ENCODE results near the gene XNDC1N. TPM values are rescaled to one million over a fixed set of nuclear protein-coding genes. Genes with fewer than 3 reads are reported as not detected.
A peak's percentile ranks its signal among the peaks of the same experiment; 100 is the strongest.

Gene XNDC1N
- total and polyA plus RNA-seq, 2 of the 13 experiments (the other 11 are each of a cell fraction or from before 2014, with no cell fraction given): 3.4 to 7.5 TPM

GRCh38 chr11:71928737-71929443 is 496 bp upstream of the XNDC1N start, which contains the start of gene RNF121 (continued):
- TF ChIP-seq GPBP1L1 (CRISPR knock-in tag; IDR thresholded peaks at IDR 0.05) (no peak), SMARCE1 (IDR thresholded peaks at IDR 0.05; ENCODE audit: borderline replicate concordance) (no peak), ZBTB38 (CRISPR knock-in tag; IDR thresholded peaks at IDR 0.05) (0 out of 2 replicates have a peak, but pooled peaks have one; percentile 25), ZBTB2 (CRISPR knock-in tag; IDR thresholded peaks at IDR 0.05; ENCODE audit: low read depth) (no peak), PHB2 (IDR thresholded peaks at IDR 0.05; ENCODE audit: partially characterized antibody) (no peak), ZNF138 (CRISPR knock-in tag; IDR thresholded peaks at IDR 0.05; ENCODE audit: low read depth) (no peak), PRPF4 (IDR thresholded peaks at IDR 0.05; ENCODE audit: low read depth, low read length, poor library complexity, severe bottlenecking) (no peak), EP300 (IDR thresholded peaks at IDR 0.05; ENCODE audit: low read depth in 2 of 2, low read length in 2 of 2) (no peak), EP300 (CRISPR knock-in tag; IDR thresholded peaks at IDR 0.05; ENCODE audit: borderline replicate concordance) (no peak), KDM6A (CRISPR knock-in tag; IDR thresholded peaks at IDR 0.05; ENCODE audit: low read depth) (no peak), ZNF225 (CRISPR knock-in tag; IDR thresholded peaks at IDR 0.05) (no peak)
- TF ChIP-seq, protein P1, sequence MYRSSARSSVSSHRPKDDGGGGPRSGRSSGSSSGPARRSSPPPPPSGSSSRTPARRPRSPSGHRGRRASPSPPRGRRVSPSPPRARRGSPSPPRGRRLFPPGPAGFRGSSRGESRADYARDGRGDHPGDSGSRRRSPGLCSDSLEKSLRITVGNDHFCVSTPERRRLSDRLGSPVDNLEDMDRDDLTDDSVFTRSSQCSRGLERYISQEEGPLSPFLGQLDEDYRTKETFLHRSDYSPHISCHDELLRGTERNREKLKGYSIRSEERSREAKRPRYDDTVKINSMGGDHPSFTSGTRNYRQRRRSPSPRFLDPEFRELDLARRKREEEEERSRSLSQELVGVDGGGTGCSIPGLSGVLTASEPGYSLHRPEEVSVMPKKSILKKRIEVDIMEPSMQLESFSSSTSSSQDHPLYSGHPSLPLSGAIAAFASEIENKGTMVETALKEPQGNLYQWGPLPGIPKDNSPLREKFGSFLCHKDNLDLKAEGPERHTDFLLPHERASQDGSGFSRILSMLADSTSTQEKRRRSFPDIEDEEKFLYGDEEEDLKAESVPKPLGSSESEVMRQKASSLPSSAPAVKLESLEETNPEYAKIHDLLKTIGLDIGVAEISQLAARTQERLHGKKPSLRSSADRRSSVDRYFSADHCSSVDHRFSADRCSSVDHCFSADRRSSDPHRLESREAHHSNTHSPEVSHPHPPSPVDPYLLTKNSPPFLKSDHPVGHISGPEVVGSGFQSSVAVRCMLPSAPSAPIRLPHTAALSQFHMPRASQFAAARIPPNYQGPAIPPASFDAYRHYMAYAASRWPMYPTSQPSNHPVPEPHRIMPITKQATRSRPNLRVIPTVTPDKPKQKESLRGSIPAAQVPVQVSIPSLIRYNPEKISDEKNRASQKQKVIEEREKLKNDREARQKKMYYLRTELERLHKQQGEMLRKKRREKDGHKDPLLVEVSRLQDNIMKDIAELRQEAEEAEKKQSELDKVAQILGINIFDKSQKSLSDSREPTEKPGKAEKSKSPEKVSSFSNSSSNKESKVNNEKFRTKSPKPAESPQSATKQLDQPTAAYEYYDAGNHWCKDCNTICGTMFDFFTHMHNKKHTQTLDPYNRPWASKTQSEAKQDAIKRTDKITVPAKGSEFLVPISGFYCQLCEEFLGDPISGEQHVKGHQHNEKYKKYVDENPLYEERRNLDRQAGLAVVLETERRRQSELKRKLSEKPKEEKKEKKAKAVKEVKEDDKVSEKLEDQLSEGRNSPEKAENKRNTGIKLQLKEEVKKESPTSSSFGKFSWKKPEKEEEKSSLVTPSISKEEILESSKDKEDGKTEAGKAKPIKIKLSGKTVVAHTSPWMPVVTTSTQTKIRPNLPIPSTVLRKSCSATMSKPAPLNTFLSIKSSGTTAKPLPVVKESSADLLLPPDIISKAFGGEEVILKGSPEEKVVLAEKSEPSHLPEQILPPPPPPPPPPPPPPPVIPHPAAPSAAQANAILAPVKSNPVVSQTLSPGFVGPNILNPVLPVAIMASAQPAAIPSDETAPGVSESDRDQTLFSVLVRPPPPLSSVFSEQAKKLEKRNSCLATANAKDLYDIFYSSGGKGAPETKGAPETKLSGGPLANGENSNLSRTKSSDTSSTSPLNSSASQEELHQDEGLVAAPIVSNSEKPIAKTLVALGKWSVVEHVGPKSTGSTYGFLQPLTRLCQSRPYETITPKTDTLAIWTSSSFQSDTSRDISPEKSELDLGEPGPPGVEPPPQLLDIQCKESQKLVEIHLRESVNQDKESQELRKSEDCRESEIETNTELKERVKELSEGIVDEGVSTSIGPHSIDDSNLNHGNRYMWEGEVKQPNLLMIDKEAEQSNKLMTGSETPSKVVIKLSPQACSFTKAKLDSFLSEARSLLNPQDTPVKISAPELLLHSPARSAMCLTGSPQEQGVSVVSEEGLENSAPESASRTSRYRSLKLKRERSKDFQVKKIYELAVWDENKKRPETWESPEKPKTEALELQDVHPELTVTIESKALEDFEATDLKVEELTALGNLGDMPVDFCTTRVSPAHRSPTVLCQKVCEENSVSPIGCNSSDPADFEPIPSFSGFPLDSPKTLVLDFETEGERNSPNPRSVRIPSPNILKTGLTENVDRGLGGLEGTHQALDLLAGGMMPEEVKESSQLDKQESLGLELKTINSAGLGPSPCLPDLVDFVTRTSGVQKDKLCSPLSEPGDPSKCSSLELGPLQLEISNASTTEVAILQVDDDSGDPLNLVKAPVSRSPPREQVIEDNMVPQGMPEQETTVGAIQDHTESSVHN (CRISPR knock-in tag; IDR thresholded peaks at IDR 0.05): no peak
- TF ChIP-seq, protein P2, sequence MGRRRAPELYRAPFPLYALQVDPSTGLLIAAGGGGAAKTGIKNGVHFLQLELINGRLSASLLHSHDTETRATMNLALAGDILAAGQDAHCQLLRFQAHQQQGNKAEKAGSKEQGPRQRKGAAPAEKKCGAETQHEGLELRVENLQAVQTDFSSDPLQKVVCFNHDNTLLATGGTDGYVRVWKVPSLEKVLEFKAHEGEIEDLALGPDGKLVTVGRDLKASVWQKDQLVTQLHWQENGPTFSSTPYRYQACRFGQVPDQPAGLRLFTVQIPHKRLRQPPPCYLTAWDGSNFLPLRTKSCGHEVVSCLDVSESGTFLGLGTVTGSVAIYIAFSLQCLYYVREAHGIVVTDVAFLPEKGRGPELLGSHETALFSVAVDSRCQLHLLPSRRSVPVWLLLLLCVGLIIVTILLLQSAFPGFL (CRISPR knock-in tag; IDR thresholded peaks at IDR 0.05): no peak
- TF ChIP-seq, protein P3, sequence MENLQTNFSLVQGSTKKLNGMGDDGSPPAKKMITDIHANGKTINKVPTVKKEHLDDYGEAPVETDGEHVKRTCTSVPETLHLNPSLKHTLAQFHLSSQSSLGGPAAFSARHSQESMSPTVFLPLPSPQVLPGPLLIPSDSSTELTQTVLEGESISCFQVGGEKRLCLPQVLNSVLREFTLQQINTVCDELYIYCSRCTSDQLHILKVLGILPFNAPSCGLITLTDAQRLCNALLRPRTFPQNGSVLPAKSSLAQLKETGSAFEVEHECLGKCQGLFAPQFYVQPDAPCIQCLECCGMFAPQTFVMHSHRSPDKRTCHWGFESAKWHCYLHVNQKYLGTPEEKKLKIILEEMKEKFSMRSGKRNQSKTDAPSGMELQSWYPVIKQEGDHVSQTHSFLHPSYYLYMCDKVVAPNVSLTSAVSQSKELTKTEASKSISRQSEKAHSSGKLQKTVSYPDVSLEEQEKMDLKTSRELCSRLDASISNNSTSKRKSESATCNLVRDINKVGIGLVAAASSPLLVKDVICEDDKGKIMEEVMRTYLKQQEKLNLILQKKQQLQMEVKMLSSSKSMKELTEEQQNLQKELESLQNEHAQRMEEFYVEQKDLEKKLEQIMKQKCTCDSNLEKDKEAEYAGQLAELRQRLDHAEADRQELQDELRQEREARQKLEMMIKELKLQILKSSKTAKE (CRISPR knock-in tag; IDR thresholded peaks at IDR 0.05; ENCODE audit: borderline replicate concordance): 0 out of 2 replicates have a peak, but pooled peaks have one; percentile 52
